IMR-90 (cell line): Measurements from ENCODE around the gene KLRF2.

Source experiments
- BHLHE40 ChIP-seq: fragments of 150-350 bp; IDR thresholded peaks from 2 replicates; pipeline ENCODE4 v1.6.1; 2016; ENCODE audit warnings: mild to moderate bottlenecking, low read depth, low read length
- CTCF ChIP-seq: conservative IDR thresholded peaks from 2 replicates; pipeline ENCODE4 v1.5.1; 2012; ENCODE audit warnings: mild to moderate bottlenecking, low read depth, low read length, improper control_type of control experiment
- ELK1 ChIP-seq: fragments of 150-350 bp; IDR thresholded peaks from 2 replicates; pipeline ENCODE4 v1.6.1; 2016; ENCODE audit warnings: low read depth, mild to moderate bottlenecking, low read length, moderate library complexity, borderline replicate concordance
- FOS ChIP-seq: fragments of 150-350 bp; IDR thresholded peaks from 2 replicates; pipeline ENCODE4 v1.6.1; 2016; ENCODE audit warnings: low read depth, low read length
- MXI1 ChIP-seq: IDR thresholded peaks from 2 replicates; pipeline ENCODE4 v1.6.1; 2012; ENCODE audit warnings: low read depth, mild to moderate bottlenecking, low read length, moderate library complexity, borderline replicate concordance
- POLR2A ChIP-seq: IDR thresholded peaks from 2 replicates; pipeline ENCODE4 v1.6.1; 2012; ENCODE audit warnings: mild to moderate bottlenecking, low read depth, low read length
- SMC3 ChIP-seq: fragments of 150-350 bp; IDR thresholded peaks from 2 replicates; pipeline ENCODE4 v1.6.1; 2016; ENCODE audit warnings: low read depth, mild to moderate bottlenecking, antibody characterized with exemption, low read length, moderate library complexity
- USF2 ChIP-seq: fragments of 150-350 bp; IDR thresholded peaks from 2 replicates; pipeline ENCODE4 v1.6.1; 2017; ENCODE audit warnings: mild to moderate bottlenecking, antibody characterized with exemption, low read length, low read depth

GRCh38 chr12:9935026-9935425 lies 53.7 kb downstream of the KLRF2 start:
- TF ChIP-seq CTCF = no peak
- no peak for TF ChIP-seq BHLHE40
- TF ChIP-seq ELK1 = no peak
- TF ChIP-seq MXI1 = no peak
- no peak for TF ChIP-seq POLR2A
- no peak for TF ChIP-seq SMC3
- no peak for TF ChIP-seq FOS
- TF ChIP-seq USF2 = no peak
